ENCODE data around the gene LRRC3C.

- TF ChIP-seq TAF1 (IDR thresholded peaks at IDR 0.05; ENCODE audit: low read depth, low read length) (no peak), POLR2A (IDR thresholded peaks at IDR 0.05; ENCODE audit: low read depth, low read length) (no peak), POLR2AphosphoS5 (IDR thresholded peaks at IDR 0.05; ENCODE audit: low read depth, low read length) (no peak), POU2F2 (IDR thresholded peaks at IDR 0.05; ENCODE audit: low read depth, low read length) (no peak)
These were observed 23.4 kb downstream of the LRRC3C start for GRCh38 chr17:39950871-39951348.

Data from GM12891 (cell line).